ENCODE measurements around the gene ERG. TPM values are rescaled to one million over a fixed set of nuclear protein-coding genes. Genes with fewer than 3 reads are reported as not detected.

ERG gene
- total RNA-seq, 1 experiment from 2014 or later: 4.5 TPM

DNA sequence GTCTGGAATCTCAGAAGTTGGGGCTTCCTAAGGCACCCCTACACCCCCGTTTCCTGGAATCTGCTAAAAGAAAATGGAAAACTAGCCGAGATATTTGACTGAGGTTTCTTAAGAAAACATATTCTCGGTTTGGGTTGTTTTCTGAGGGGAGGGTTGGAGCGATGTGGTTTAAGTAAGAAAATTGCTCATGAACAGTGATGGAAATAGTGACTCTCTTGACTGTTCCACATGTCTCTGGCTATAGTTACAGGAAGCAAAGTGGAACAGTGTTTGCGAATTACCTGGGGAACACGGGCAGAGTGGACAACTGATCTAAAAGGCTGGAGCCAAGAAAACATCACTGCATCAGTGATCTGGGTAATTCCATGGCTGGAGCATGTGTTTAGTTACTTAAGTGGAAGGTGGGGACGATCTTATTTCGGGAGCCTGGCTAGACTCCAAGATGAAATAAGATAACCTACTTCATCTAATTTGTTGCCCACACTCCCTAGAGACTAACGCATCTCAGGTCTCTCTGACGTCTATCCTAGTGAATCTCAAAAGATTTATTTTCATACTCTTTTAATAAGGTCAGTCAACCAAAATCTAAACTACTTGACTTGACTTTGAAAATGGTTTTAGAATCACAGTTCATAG, 149.0 kb downstream of the ERG start (continued):
- no peak for TF ChIP-seq ARID4B (CRISPR knock-in tag; IDR thresholded peaks at IDR 0.05; ENCODE audit: borderline replicate concordance)
- no peak for TF ChIP-seq ETV6 (CRISPR knock-in tag; IDR thresholded peaks at IDR 0.05)
- no peak for TF ChIP-seq ATF2 (CRISPR knock-in tag; IDR thresholded peaks at IDR 0.05; ENCODE audit: borderline replicate concordance, low read depth)
- TF ChIP-seq OVOL2 (CRISPR knock-in tag; IDR thresholded peaks at IDR 0.05; ENCODE audit: borderline replicate concordance): no peak
- TF ChIP-seq ZNF263 (CRISPR knock-in tag; IDR thresholded peaks at IDR 0.05; ENCODE audit: low read depth): no peak
- TF ChIP-seq TCF7 (CRISPR knock-in tag; IDR thresholded peaks at IDR 0.05; ENCODE audit: low read depth): no peak

- no peak for TF ChIP-seq RELA (CRISPR knock-in tag; IDR thresholded peaks at IDR 0.05; ENCODE audit: borderline replicate concordance)
- TF ChIP-seq FOXP1 (CRISPR knock-in tag; IDR thresholded peaks at IDR 0.05; ENCODE audit: borderline replicate concordance): no peak
- TF ChIP-seq CREM (CRISPR knock-in tag; IDR thresholded peaks at IDR 0.05): no peak
- TF ChIP-seq, protein P1, sequence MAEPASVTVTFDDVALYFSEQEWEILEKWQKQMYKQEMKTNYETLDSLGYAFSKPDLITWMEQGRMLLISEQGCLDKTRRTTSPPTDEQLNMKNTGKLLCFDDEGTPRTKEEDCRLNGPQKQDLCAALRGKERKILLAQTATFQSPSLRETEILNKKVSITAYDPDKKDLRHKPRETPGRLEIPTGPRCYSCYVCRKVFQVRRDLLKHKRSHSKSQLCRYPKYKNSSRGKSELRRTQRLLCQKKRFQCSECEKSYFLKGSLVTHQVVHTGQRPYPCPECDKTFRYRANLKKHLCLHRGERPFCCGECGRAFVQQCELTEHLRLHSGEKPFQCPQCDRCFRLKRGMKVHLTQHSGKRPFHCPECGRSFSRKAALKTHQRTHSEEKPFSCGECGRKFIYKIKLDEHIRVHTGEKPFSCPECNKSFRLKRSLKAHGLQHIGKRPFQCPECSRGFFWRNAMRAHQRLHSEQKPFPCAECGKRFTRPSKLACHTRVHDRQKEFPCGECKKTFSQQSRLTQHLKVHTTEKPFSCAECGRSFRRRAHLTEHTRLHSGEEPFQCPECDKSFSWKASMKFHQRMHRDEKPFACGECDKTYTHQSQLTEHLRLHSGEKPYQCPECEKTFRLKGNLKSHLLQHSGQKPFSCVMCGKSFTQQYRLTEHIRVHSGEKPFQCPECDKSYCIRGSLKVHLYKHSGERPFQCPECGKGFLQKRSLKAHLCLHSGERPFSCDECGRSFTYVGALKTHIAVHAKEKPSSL (CRISPR knock-in tag; conservative IDR thresholded peaks at IDR 0.05): no peak
- TF ChIP-seq HMGA2 (CRISPR knock-in tag; IDR thresholded peaks at IDR 0.05): no peak
- TF ChIP-seq OVOL2 (CRISPR knock-in tag; IDR thresholded peaks at IDR 0.05; ENCODE audit: borderline replicate concordance): no peak
- no peak for TF ChIP-seq ZNF671 (CRISPR knock-in tag; IDR thresholded peaks at IDR 0.05)
- TF ChIP-seq SOX15 (CRISPR knock-in tag; IDR thresholded peaks at IDR 0.05): no peak
- TF ChIP-seq ZNF532 (CRISPR knock-in tag; IDR thresholded peaks at IDR 0.05; ENCODE audit: borderline replicate concordance): no peak
- no peak for TF ChIP-seq ETV6 (CRISPR knock-in tag; IDR thresholded peaks at IDR 0.05)
- no peak for TF ChIP-seq MYBL2 (CRISPR knock-in tag; IDR thresholded peaks at IDR 0.05)
- TF ChIP-seq EMX1 (CRISPR knock-in tag; IDR thresholded peaks at IDR 0.05): no peak
- TF ChIP-seq ZNF219 (CRISPR knock-in tag; IDR thresholded peaks at IDR 0.05; ENCODE audit: borderline replicate concordance): no peak
- no peak for TF ChIP-seq GTF2I (CRISPR knock-in tag; conservative IDR thresholded peaks at IDR 0.05)
- no peak for TF ChIP-seq TEAD4 (CRISPR knock-in tag; IDR thresholded peaks at IDR 0.05)
- CTCF ChIA-PET: interaction anchor here (1.0 kb wide), 1 partner anchor 176 kb away, joined by 3 read pairs; no protein-coding TSS in a partner anchor
- Mint-ChIP-seq H3K27me3 (ENCODE audit: low read depth) (peaks cover 13% of the 10 kb centered on the region), H3K4me1 (peaks cover 11% of the 10 kb centered on the region), H3K4me3 (no peak overlapping the region), H3K9me3 (no peaks in the 10 kb centered on the region), H3K27ac (no peak overlapping the region), H3K36me3 (no peaks in the 10 kb centered on the region)
- ATAC-seq (no peak), DNase-seq (ENCODE audit: low spot score) (no peak)
- POLR2A ChIA-PET: interaction anchor here (0.7 kb wide), 1 partner anchor 149 kb away, joined by 4 read pairs; no protein-coding TSS in a partner anchor
Measured at GRCh38 chr21:38346286-38346685, 152.0 kb downstream of the ERG start.

All from WTC11 (cell line).